ENCODE measurements around the gene SCML1.
"Not testable (repeated sequence)": the region's sequence is repeated elsewhere in the genome, so short reads cannot be mapped to it uniquely, and the experiment has no call there.

SCML1 gene

DNA sequence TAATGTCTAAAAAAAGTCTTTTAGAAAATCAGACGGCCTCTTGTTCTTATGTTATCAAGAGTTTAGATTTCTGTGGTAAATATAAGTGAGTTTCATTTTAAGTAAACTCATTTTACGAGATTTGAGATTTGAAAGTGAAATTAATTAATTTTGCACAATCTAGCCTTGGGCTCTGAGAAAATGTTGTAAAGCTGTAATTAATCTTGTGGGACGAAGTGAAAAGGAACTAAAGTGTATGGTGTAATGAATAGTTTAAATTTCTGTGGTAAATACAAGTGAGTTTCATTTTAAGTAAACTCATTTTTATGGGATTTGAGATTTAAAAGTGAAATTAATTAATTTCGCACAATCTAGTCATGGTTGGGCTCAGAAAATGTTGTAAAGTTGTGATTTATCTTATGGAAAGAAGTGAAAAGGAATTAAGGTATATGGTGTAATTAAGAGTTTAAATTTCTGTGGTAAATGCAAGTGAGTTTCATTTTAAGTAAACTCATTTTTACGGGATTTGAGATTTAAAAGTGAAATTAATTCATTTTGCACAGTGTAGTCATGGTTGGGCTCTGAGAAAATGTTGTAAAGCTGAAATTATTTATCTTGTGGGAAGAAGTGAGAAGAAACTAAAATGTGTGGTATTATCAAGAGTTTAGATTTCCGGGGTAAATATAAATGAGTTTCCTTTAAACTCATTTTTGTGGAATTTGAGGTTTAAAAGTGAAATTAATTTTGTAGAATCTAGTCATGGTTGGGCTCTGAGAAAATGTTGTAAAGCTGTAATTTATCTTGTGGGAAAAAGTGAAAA, 1.6 kb downstream of the SCML1 start:
- DNase-seq (ENCODE audit: low read depth) = no peak

DNA sequence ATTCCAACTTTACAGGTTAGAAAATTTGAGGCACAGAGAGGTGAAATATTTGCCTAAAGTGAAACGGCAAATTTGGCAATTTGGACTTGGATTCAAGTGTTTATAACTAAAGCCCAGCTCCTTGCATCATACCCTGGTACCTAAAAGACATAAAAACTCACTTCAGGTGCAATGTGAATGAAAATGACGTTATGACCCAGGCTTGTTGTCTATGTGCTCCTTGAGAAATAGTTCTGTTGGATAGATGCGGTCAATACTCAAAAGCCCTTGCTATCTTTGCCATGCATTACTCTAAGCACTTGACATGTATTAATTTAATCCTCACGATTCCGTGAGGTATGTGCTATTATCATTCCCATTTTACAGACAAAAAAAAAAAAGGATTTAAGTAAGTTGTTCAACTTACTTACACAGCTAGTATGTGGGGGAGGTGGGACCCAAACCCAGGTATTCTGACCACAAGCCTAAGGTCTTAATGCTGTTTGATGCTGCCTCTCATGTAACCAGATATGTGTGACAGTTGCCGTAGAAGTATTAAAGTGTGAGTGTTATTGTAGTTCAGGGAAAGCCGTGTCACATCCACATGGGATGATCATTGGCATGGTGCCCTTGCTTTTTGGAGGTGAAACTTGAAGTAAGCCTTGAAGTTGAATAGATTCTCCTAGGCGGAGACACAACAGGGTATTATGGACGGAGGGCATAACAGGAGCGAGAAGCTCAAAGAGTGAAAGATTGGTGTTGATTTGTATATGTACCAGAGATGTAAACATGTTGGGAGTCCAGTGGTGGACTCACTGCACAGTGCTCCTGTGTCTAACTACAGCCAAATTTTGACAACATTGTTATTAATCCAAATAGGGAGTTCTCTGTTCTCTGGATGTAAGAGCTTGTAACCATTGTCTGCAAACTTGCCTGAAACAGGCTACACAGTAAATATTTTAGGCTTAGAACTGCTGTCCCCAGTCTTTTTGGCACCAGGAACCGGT, 3.1 kb downstream of the SCML1 start:
- DNase-seq (ENCODE audit: low read depth) = no peak

DNA sequence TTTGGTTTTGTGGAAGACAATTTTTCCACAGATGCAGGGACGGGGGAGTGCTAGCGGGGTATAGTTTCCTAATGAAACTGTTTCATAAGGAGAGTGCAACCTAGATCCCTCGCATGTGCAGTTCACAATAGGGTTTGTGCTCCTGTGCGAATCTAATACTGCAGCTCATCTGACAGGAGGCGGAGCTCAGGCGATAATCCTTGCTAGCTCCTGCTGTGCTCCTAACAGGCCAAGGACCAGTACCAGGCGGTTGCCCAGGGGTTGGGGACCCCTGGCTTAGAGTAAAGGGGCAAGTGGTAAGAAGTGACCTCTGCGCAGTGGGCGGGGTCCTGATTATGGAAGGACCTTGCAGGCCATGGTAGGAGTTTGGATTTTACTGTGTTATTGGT, 3.8 kb downstream of the SCML1 start:
- DNase-seq (ENCODE audit: low read depth) = no peak

DNA sequence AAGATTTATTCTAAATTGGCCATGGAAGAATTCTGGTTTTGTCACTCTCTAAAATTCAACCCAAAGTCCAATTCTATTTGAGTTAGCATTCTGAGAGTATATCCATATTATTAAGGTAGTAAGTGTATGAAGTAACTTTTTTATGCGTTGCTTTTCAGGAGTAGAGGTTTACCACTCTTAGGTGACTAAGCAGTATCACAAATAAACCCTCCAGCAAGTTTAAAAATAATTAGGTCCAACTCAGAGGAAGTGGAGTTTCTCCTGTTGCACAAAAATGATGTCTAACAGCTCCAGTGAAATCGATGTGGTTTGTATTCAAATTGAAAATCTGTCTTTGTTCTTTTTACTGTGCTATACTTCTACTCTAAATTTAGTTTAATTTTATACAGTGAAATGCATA, 6.6 kb downstream of the SCML1 start:
- peak; percentile 45 for DNase-seq (ENCODE audit: low read depth)

DNA sequence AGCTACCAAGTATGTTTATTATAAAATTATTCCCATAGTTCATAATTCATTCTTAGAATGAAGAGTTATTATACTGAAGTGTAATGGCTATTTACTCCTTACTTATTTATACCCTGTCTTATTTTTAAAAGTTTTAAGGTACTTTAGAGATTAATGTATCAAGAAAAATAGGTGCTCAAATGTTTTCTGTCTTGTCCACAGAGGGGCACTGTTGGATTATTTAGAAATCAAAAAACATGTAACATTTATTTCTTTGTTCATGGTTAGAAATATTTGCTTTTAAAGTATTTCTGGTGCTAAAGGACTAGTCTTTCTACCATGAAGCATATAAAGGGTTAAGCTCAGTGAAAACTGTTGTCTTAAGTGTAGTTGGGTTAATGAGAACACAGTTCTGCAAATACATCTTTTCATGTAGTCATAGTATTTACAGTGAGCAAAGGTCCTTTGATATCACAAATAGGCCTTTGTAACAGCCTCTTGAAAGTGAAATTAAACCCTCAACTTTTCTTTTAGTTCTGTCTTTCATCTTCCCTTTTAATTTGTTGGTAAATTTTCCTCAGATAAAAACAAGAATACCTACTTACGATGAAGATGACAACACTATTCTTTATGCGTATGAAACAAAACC, 7.7 kb downstream of the SCML1 start:
- peak; percentile 17 for DNase-seq (ENCODE audit: low read depth)

GRCh38 chrX:17747692-17748091, 10.4 kb downstream of the SCML1 start:
- no peak for DNase-seq (ENCODE audit: low read depth)

- DNase-seq (ENCODE audit: low read depth) = no peak
Observed at GRCh38 chrX:17748684-17749083, 11.4 kb downstream of the SCML1 start.

- DNase-seq (ENCODE audit: low read depth) = no peak
Observed at GRCh38 chrX:17750436-17750835, 13.1 kb downstream of the SCML1 start.

GRCh38 chrX:17758382-17758781, 21.1 kb downstream of the SCML1 start:
- no peak for DNase-seq (ENCODE audit: low read depth)

DNA sequence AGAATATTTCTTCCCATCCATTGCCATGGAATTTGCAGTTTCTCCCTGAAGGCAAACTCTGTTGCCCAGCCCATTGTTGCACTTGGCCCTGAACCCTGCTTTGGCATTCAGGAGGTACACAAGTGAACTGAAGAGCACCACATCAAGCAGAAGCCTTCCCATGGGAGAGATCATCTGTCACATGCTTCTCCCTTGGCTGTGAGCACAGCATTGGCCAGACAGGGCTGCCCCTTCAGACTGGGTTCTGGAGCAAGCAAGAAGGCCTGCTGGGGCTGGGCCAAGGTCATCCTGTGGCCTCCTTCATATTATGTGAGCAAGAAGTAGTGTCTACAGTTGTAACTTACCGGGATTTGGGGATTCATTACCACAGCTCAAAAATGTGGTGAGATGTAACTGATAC, 22.7 kb downstream of the SCML1 start:
- no peak for DNase-seq (ENCODE audit: low read depth)

DNA sequence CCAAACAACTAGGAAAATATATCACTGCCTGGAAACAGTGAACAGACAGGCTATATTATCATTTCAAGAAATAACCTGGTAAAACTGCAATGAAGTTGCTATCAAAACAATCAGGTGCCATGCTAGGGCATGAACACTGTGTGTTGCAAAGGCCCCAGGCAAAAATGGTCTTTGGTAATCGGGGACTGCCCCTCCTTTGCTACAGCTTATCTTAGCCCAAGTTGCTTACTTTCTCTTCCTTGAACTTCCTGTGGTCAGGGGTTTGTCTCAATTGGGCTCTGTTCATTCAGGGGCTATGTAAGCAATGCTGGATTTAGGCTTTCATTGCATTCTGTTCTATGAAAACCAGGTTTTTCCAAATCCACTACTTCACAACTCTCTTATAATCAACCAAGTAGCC, 30.4 kb downstream of the SCML1 start:
- DNase-seq (ENCODE audit: low read depth) = no peak

GRCh38 chrX:17768997-17769396, 31.7 kb downstream of the SCML1 start:
- DNase-seq (ENCODE audit: low read depth) = no peak

DNA sequence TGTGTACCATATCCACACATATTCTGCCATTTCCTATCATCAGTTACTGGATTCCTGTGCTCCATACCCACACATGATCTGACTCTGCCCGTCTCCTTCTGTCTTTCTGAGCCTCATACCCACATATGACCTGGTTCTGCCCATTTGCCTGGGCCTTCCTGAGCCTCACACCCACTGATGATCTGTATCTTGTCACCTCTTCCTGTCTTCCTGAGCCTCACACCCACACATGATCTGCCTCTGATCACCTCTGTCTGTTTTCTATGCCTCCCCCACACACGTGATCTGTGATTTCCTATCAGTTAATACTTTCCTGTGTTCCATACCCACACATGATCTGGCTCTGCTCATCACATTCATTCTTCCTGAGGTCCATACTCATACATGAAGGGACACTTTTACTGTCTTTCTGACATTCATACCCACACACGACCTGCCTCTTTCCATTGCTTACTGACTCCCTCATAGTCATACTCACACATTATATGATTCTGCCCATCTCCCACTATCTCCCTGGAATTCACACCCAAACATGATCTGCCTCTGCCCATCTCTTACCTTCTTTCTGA, 32.5 kb downstream of the SCML1 start:
- no peak for DNase-seq (ENCODE audit: low read depth)

DNA sequence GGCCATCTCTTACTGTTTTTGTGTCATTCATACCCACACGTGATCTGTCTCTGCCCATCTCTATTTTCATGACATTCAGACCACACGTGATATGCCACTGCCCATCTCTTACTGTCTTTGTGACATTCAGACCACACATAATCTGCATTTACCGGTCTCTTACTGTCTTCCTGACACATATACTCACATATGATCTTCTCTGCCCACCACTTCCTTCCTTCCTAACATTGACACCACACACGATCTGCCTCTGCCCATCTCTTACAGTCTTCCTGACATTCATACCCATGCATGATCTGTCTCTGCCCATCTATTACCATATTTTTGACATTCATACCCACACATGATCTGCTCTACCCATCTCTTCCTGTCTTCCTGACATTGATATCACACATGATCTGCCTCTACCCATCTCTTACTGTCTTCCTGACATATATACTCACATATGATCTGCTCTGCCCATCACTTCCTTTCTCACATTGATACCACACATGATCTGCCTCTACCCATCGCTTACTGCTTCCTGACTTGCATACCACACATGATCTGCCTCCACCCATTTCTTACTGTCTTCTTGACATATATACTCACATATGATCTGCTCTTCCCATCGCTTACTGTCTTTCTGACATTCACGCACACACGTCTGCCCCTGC, 36.1 kb downstream of the SCML1 start:
- DNase-seq (ENCODE audit: low read depth) = no peak

DNA sequence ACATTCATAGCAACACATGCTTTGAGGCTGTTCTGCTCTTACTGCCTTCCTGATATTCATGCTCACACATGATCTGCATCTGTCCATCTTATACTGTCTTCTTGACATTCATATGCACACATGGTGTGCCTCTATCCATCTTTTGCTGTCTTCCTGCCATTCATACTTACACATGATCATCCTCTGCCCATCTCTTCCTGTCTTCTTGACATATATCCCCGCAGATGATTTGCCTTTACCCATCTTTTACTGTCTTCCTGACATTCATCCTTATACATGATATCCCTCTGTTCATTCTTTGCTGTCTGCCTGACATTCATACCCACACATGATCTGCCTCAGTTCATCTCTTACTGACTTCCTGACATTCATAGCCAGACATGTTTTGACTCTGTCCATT, 36.8 kb downstream of the SCML1 start:
- no peak for DNase-seq (ENCODE audit: low read depth)

DNA sequence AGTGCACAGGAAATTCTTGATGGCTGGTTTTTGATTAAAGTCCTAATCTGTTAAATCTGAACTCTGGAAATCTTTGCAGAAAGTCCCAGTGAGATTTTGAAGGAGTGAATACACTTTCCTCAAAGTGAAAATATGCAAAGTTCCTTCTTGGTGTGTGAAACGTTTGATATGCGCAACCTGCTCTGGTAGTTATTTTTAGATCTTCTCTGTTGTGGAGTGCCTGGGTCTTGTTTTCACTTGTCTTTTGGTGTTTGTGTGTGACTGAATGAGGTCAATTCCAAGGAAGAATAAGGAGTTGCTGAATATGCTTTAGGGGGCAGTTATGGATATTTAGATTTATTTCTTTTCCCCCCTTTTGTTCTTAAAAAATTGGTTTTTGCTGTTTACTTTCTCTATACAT, 41.7 kb downstream of the SCML1 start:
- DNase-seq (ENCODE audit: low read depth) = no peak

DNA sequence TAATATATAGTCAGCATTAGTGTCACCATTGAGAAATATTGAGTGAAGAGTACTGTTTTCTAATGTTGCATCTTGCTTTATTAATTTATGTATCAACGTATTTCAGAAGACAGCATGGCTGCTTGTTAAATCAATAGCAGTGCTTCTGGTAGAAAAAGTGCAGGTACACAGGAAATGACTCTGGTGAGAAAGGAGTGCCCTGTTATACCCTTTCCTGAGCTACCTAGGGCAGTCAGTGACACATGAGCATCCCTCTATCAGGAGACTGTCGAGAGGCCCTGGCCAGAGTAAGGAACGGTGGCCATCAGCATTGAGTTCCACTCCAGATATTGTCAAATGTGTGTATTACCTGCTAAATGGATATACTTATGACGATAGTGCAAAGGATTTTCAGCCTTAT, 42.1 kb downstream of the SCML1 start:
- DNase-seq (ENCODE audit: low read depth) = no peak

- DNase-seq (ENCODE audit: low read depth) = not testable (repeated sequence)
Observed at GRCh38 chrX:17786554-17787347, 49.5 kb downstream of the SCML1 start.

DNA sequence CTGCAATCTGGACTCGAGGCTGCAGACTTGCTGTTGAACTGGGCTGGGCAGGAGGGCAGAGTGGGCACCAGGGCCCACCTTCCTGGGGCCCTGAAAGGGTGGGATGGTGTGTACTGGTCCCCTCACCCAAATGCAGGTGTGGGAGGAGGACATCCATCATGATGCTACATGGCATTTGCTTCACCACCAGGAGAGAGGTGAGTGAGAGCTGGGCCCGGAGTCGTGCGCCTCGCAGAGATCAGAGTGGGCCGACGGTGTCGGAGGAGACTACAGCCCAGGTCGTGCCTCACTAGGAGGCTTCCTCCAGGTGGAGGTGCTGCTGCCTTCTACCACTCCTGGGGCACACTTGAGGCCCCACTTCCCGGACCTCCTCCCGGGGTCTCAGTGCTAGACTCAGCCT, 50.3 kb downstream of the SCML1 start:
- no peak for DNase-seq (ENCODE audit: low read depth)

GRCh38 chrX:17788439-17788838, 51.1 kb downstream of the SCML1 start:
- DNase-seq (ENCODE audit: low read depth) = peak; percentile 27

- DNase-seq (ENCODE audit: low read depth) = no peak
Observed at GRCh38 chrX:17788956-17789562, 51.8 kb downstream of the SCML1 start.

Data from ELR (cell line).